A673 (cell line): Measurements from ENCODE around the gene LHFPL2.

Source experiments
- CTCF ChIP-seq: fragments of 300-800, 200-600 bp; sonication (generic); conservative IDR thresholded peaks from 2 replicates; pipeline ENCODE4 v1.5.1; 2017; ENCODE audit warnings: low read depth, mild to moderate bottlenecking, antibody characterized with exemption, low read length, moderate library complexity, mixed read lengths
- EZH2 ChIP-seq: fragments of 200-600 bp; sonication (generic); IDR thresholded peaks from 2 replicates; pipeline ENCODE4 v1.6.1; 2017; ENCODE audit warnings: borderline replicate concordance, low read depth, mild to moderate bottlenecking, mixed read lengths, antibody characterized with exemption, low read length; ENCODE audit not compliant: poor library complexity, severe bottlenecking

- TF ChIP-seq CTCF: no peak
- no peak for TF ChIP-seq EZH2
Observed at GRCh38 chr5:78523314-78524193, 125.0 kb downstream of the LHFPL2 start.
